Measurements from ENCODE around the gene LONRF2.

- TF ChIP-seq POLR2A (IDR thresholded peaks at IDR 0.05) (no peak), CTCF (IDR thresholded peaks at IDR 0.05) (no peak)
Observed at GRCh38 chr2:100289020-100289419, 33.3 kb downstream of the LONRF2 start.

All from breast epithelium (tissue), 3 donors.